Esophagus muscularis mucosa (tissue), 4 donors: Measurements from ENCODE around the gene GABRA4.

ENCODE experiments used
- CTCF ChIP-seq, 3 experiments: fragments of 200-600 bp in 2 of 3; fragments of 450-650 bp in 1 of 3; sonication (generic) in 2 of 3; IDR thresholded peaks; one replicate each; pipeline ENCODE4 v1.5.1; 2017 to 2019; ENCODE audit warnings: antibody characterized with exemption in 3 of 3, mild to moderate bottlenecking in 2 of 3, moderate library complexity in 1 of 3
- EP300 ChIP-seq: sonication (generic); formaldehyde crosslinking; IDR thresholded peaks from one replicate; pipeline ENCODE4 v1.6.1; 2017; ENCODE audit warnings: antibody characterized with exemption
- POLR2A ChIP-seq: fragments of 450-650 bp; IDR thresholded peaks from one replicate; pipeline ENCODE4 v1.6.1; 2017; ENCODE audit warnings: antibody characterized with exemption, moderate library complexity, mild to moderate bottlenecking, low read depth

GRCh38 chr4:46977245-46977644 is 16.1 kb downstream of the GABRA4 start:
- TF ChIP-seq CTCF (IDR thresholded peaks at IDR 0.05) (no peak), EP300 (no peak), POLR2A (no peak)
